Thyroid gland (tissue), 4 donors: ENCODE results near the gene RIMBP2. TPM values are rescaled to one million over a fixed set of nuclear protein-coding genes. Genes with fewer than 3 reads are reported as not detected.

Source experiments
- DNase-seq, 2 donors: peaks; one replicate each; pipeline ENCODE4 v3.0.0-alpha.2; 2019
- H3K27ac ChIP-seq, 3 donors: fragments of 200-600 bp; sonication (generic); 1 replicate in 2 of 3; 2 replicates in 1 of 3; pipeline ENCODE4 v1.5.1; 2016 to 2019; ENCODE audit warnings: mild to moderate bottlenecking in 1 of 3, moderate library complexity in 1 of 3
- H3K27me3 ChIP-seq: fragments of 200-600 bp; sonication (generic); one replicate; pipeline ENCODE4 v1.5.1; 2019
- H3K36me3 ChIP-seq, 2 donors: fragments of 200-600 bp; sonication (generic); one replicate each; pipeline ENCODE4 v1.5.1; 2016 to 2019
- H3K4me1 ChIP-seq, 2 donors: fragments of 200-600 bp; sonication (generic); one replicate each; pipeline ENCODE4 v1.5.1; 2017 to 2019
- H3K4me3 ChIP-seq, 3 donors: fragments of 200-600 bp; sonication (generic); replicated peaks in 1 of 3; 1 replicate in 2 of 3; 2 replicates in 1 of 3; pipeline ENCODE4 v1.5.1; 2016; ENCODE audit warnings: mild to moderate bottlenecking in 1 of 3
- H3K9me3 ChIP-seq: fragments of 200-600 bp; sonication (generic); one replicate; pipeline ENCODE4 v1.5.1; 2017
- CTCF ChIP-seq, 6 experiments: fragments of 200-600 bp in 3 of 6; fragments of 450-650 bp in 3 of 6; sonication (generic) in 3 of 6; IDR thresholded peaks; one replicate each; pipeline ENCODE4 v1.5.1; 2016 to 2019; ENCODE audit warnings: antibody characterized with exemption in 6 of 6, mild to moderate bottlenecking in 2 of 6, inconsistent platforms in 1 of 6, moderate library complexity in 1 of 6
- POLR2A ChIP-seq, 2 donors: fragments of 450-650 bp; IDR thresholded peaks; one replicate each; pipeline ENCODE4 v1.6.1; 2017; ENCODE audit warnings: antibody characterized with exemption in 2 of 2, mild to moderate bottlenecking in 2 of 2, moderate library complexity in 1 of 2
- WGBS, 2 donors: methylation state at CpG; one replicate each; pipeline ENCODE4 v1.1.5; 2017; 5-methylcytosine and 5-hydroxymethylcytosine counted together
- intact Hi-C: fragments of 100-400 bp; cut with DNase I; formaldehyde crosslinking; loops from one replicate; pipeline ENCODE4 v1.15.1; 2023
- total RNA-seq, 4 donors: library from RNA; depleted of rRNA; stranded (reverse); fragments of >200 nt; gene quantifications; one replicate each; pipeline ENCODE4 v1.2.3, GENCODE V29; 2016

RIMBP2 gene
- total RNA-seq, 4 donors from 2014 or later: 0.11 to 2.2 (median 0.63) TPM

DNA sequence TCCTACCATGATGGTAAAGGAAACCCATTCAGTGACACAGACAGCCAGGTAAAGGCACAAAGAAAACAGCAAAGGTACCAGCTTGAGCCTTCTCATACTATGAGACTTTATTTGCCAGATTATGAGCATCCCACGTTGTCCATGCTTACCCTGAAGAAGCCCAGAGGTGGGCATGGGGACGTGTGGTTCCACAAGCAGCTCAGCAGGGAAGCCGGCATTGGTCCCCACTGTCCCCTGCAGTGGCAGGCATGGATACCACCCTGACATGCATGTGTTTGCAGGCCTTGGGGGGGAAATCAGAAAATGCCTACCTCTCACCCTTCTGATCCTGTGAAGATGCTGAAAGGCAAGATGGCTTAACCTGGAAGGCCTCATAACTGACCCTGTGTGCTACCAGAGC, 195.3 kb downstream of the RIMBP2 start:
- Histone ChIP-seq H3K4me1 (no peaks in the 10 kb centered on the region), H3K9me3 (no peaks in the 10 kb centered on the region), H3K4me3 (no peak overlapping the region), H3K27me3 (no peaks in the 10 kb centered on the region), H3K36me3 (no peaks in the 10 kb centered on the region), H3K27ac (no peak overlapping the region)
- DNase-seq: no peak
- WGBS, 2 donors: 74 to 94% methylated on average over 3 of the region's 3 CpGs
- no peak for TF ChIP-seq CTCF (IDR thresholded peaks at IDR 0.05)
- TF ChIP-seq POLR2A (IDR thresholded peaks at IDR 0.05): no peak
- intact Hi-C loops: no loop called here

DNA sequence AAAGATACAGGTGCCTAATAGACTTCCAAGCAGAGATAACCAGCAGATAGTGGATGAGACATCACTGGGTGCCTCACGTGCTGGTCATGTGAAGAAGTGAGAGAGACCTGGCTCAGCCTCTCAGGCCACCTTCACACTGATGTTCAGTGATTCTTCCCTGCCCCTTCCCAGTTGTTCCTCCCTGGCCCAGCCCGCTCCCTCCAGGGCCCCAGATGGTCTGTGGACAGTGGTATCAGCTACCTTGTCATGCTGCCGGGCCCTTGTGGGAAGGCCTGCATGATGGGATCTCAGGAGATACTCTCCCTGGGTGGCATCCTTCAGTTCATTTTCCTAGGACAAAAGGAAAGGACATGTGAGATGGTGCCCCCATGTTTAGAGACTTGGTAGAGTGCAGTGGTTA, 198.5 kb downstream of the RIMBP2 start:
- no peak overlapping the region for H3K4me3 ChIP-seq
- DNase-seq: no peak
- H3K27me3 ChIP-seq: no peaks in the 10 kb centered on the region
- no peaks in the 10 kb centered on the region for H3K4me1 ChIP-seq
- H3K9me3 ChIP-seq: no peaks in the 10 kb centered on the region
- intact Hi-C loops: no loop called here
- TF ChIP-seq POLR2A (IDR thresholded peaks at IDR 0.05) (no peak), CTCF (IDR thresholded peaks at IDR 0.05) (no peak)
- H3K27ac ChIP-seq: no peak overlapping the region
- 82 to 100% methylated on average over 2 to 3 of the region's 3 CpGs for WGBS, 2 donors
- no peaks in the 10 kb centered on the region for H3K36me3 ChIP-seq

- intact Hi-C loops: no loop called here
- no peaks in the 10 kb centered on the region for H3K27me3 ChIP-seq
- 18 to 26% methylated on average over 4 to 5 of the region's 5 CpGs for WGBS, 2 donors
These were observed 201.9 kb downstream of the RIMBP2 start for GRCh38 chr12:130514149-130514551.

DNA sequence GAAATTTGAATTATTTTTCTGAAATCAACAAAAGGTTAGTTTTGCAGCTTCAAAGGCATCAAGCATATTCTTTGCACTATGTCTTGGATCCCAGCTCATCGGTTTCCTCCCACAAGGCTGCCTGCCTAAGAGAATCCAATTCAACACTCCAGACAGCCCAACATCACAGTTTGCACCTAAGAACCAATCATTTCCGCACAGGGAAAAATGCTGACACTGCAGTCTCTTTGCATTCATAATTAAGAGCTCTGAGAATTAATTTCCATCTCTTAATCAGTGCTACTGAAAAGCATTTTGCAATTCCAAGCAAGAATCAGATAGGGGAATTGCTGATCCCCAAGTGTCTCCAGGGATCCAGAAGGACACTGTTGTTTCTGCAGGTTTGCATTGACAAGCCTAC, 202.5 kb downstream of the RIMBP2 start:
- no peak for DNase-seq
- TF ChIP-seq CTCF (IDR thresholded peaks at IDR 0.05): no peak
- no peak for TF ChIP-seq POLR2A (IDR thresholded peaks at IDR 0.05)
- Histone ChIP-seq H3K4me3 (no peak overlapping the region), H3K27ac (no peak overlapping the region), H3K4me1 (no peaks in the 10 kb centered on the region), H3K9me3 (no peaks in the 10 kb centered on the region), H3K36me3 (no peaks in the 10 kb centered on the region), H3K27me3 (no peaks in the 10 kb centered on the region)
- intact Hi-C loops: no loop called here
- 88 to 90% methylated on average over 2 of the region's 2 CpGs for WGBS, 2 donors

More at GRCh38 chr12:130514149-130514551, 201.9 kb downstream of the RIMBP2 start:
- H3K9me3 ChIP-seq: no peaks in the 10 kb centered on the region
- no peaks in the 10 kb centered on the region for H3K36me3 ChIP-seq
- no peaks in the 10 kb centered on the region for H3K4me1 ChIP-seq
- no peak for TF ChIP-seq POLR2A (IDR thresholded peaks at IDR 0.05)
- no peak for TF ChIP-seq CTCF (IDR thresholded peaks at IDR 0.05)
- DNase-seq: peak in 1 of 2 donors; percentile 11
- H3K27ac ChIP-seq: no peak overlapping the region
- H3K4me3 ChIP-seq: no peak overlapping the region

GRCh38 chr12:130511285-130511684, 204.8 kb downstream of the RIMBP2 start:
- Histone ChIP-seq H3K36me3 (no peaks in the 10 kb centered on the region), H3K4me3 (no peak overlapping the region), H3K9me3 (no peaks in the 10 kb centered on the region), H3K27me3 (no peaks in the 10 kb centered on the region), H3K27ac (no peak overlapping the region), H3K4me1 (no peaks in the 10 kb centered on the region)
- intact Hi-C loops: no loop called here
- 82 to 86% methylated on average over 12 of the region's 12 CpGs for WGBS, 2 donors
- TF ChIP-seq POLR2A (IDR thresholded peaks at IDR 0.05): no peak
- TF ChIP-seq CTCF (IDR thresholded peaks at IDR 0.05): no peak
- DNase-seq: no peak
